Osteoblast (primary cell): ENCODE results near the gene HELZ. TPM values are rescaled to one million over a fixed set of nuclear protein-coding genes. Genes with fewer than 3 reads are reported as not detected.
A peak's percentile ranks its signal among the peaks of the same experiment; 100 is the strongest.
"Not testable (repeated sequence)": the region's sequence is repeated elsewhere in the genome, so short reads cannot be mapped to it uniquely, and the experiment has no call there.

Source experiments
- DNase-seq: peaks from one replicate; pipeline ENCODE4 v3.0.0; 2011; ENCODE audit warnings: low spot score, mixed read lengths; ENCODE audit not compliant: insufficient read length; ENCODE audit errors: missing footprints
- H2AFZ ChIP-seq: 2 replicates; pipeline ENCODE4 v1.6.0; 2011; ENCODE audit warnings: mild to moderate bottlenecking, low read length
- H3K27ac ChIP-seq: 2 replicates; pipeline ENCODE4 v1.5.1; 2011; ENCODE audit warnings: mild to moderate bottlenecking, low read depth, low read length, moderate library complexity
- H3K27me3 ChIP-seq: 2 replicates; pipeline ENCODE4 v1.6.0; 2012; ENCODE audit warnings: mild to moderate bottlenecking, control low read depth, inconsistent platforms, low read length, moderate library complexity; ENCODE audit not compliant: insufficient read depth
- H3K36me3 ChIP-seq: 2 replicates; pipeline ENCODE4 v1.5.1; 2011; ENCODE audit warnings: mild to moderate bottlenecking, low read length, control low read depth, moderate library complexity; ENCODE audit not compliant: insufficient read depth
- H3K4me1 ChIP-seq: 2 replicates; pipeline ENCODE4 v1.5.1; 2011; ENCODE audit warnings: mild to moderate bottlenecking, low read length, control low read depth, moderate library complexity; ENCODE audit not compliant: insufficient read depth
- H3K4me2 ChIP-seq: 2 replicates; pipeline ENCODE4 v1.6.0; 2011; ENCODE audit warnings: mild to moderate bottlenecking, low read length; ENCODE audit not compliant: insufficient read depth
- H3K4me3 ChIP-seq: fragments of 200-600 bp; sonication (generic); 3 replicates; pipeline ENCODE4 v1.5.1; 2012; ENCODE audit warnings: mild to moderate bottlenecking, low read length, inconsistent platforms; ENCODE audit not compliant: insufficient read depth
- H3K79me2 ChIP-seq: 2 replicates; pipeline ENCODE4 v1.6.0; 2012; ENCODE audit warnings: mild to moderate bottlenecking, low read length, control low read depth, inconsistent platforms; ENCODE audit not compliant: insufficient read depth
- H3K9me3 ChIP-seq: 2 replicates; pipeline ENCODE4 v1.5.1; 2011; ENCODE audit warnings: low read depth, low read length, control low read depth
- H4K20me1 ChIP-seq: 2 replicates; pipeline ENCODE4 v1.6.0; 2012; ENCODE audit warnings: mild to moderate bottlenecking, low read length, control low read depth; ENCODE audit not compliant: insufficient read depth
- CTCF ChIP-seq: IDR thresholded peaks from 2 replicates; pipeline ENCODE4 v1.5.1; 2011; ENCODE audit warnings: mild to moderate bottlenecking, low read depth, low read length, moderate library complexity; ENCODE audit errors: extremely low read depth
- total RNA-seq: library from RNA; depleted of rRNA; stranded (reverse); fragments of >200 nt; gene quantifications from 2 replicates; pipeline ENCODE4 v1.2.3, GENCODE V29; 2012

HELZ gene
- total RNA-seq, 1 donor, result 56.8 TPM

GRCh38 chr17:67258821-67259468 is 13.9 kb upstream of the HELZ start:
- no peak for DNase-seq
- Histone ChIP-seq H2AFZ (peak overlapping the region; percentile 11), H3K27ac (no peak overlapping the region), H4K20me1 (no peaks in the 10 kb centered on the region), H3K4me3 (no peak overlapping the region), H3K27me3 (no peaks in the 10 kb centered on the region), H3K4me1 (peaks cover 13% of the 10 kb centered on the region), H3K36me3 (no peaks in the 10 kb centered on the region), H3K9me3 (no peaks in the 10 kb centered on the region), H3K79me2 (no peaks in the 10 kb centered on the region), H3K4me2 (no peak overlapping the region)
- no peak for TF ChIP-seq CTCF

- Histone ChIP-seq H3K4me3 (no peak overlapping the region), H4K20me1 (no peaks in the 10 kb centered on the region), H3K9me3 (no peaks in the 10 kb centered on the region), H2AFZ (no peak overlapping the region), H3K27me3 (no peaks in the 10 kb centered on the region), H3K4me2 (no peak overlapping the region), H3K79me2 (no peaks in the 10 kb centered on the region), H3K36me3 (no peaks in the 10 kb centered on the region), H3K4me1 (peaks cover 13% of the 10 kb centered on the region), H3K27ac (no peak overlapping the region)
- no peak for TF ChIP-seq CTCF
- no peak for DNase-seq
These were observed 11.2 kb upstream of the HELZ start for GRCh38 chr17:67256075-67256732.

GRCh38 chr17:67253384-67253783 is 8.4 kb upstream of the HELZ start:
- H3K4me3 ChIP-seq, result no peak overlapping the region
- H3K27me3 ChIP-seq, result no peaks in the 10 kb centered on the region
- peaks cover 7% of the 10 kb centered on the region for H3K4me1 ChIP-seq
- no peaks in the 10 kb centered on the region for H4K20me1 ChIP-seq
- H3K27ac ChIP-seq, result no peak overlapping the region
- H3K79me2 ChIP-seq, result no peaks in the 10 kb centered on the region
- no peak for DNase-seq
- TF ChIP-seq CTCF, result no peak
- H3K4me2 ChIP-seq, result no peak overlapping the region
- no peak overlapping the region for H2AFZ ChIP-seq
- no peaks in the 10 kb centered on the region for H3K9me3 ChIP-seq
- H3K36me3 ChIP-seq, result no peaks in the 10 kb centered on the region

- not testable (repeated sequence) for H3K9me3 ChIP-seq, H3K4me3 ChIP-seq, H3K36me3 ChIP-seq, H4K20me1 ChIP-seq, H3K27ac ChIP-seq, H3K4me2 ChIP-seq, H3K4me1 ChIP-seq, DNase-seq, H3K27me3 ChIP-seq, H2AFZ ChIP-seq, H3K79me2 ChIP-seq
These were observed 6.6 kb upstream of the HELZ start for GRCh38 chr17:67251586-67251985.
